DOHH2 (cell line): Measurements from ENCODE around the gene CHTF8.

Experiments used
- H3F3A ChIP-seq: fragments of 200-600 bp; sonication (generic), shearing (Covaris generic); 2 replicates; pipeline ENCODE4 v1.6.0; 2016; ENCODE audit warnings: antibody characterized with exemption, mild to moderate bottlenecking; ENCODE audit not compliant: control insufficient read depth, insufficient read depth
- H3K27ac ChIP-seq: fragments of 200-600 bp; sonication (generic); 2 replicates; pipeline ENCODE4 v1.5.1; 2014; ENCODE audit warnings: low read depth, mild to moderate bottlenecking, low read length, moderate library complexity
- H3K27me3 ChIP-seq: fragments of 200-600 bp; sonication (generic); 2 replicates; pipeline ENCODE4 v1.6.1; 2014; ENCODE audit warnings: mild to moderate bottlenecking, low read length, mixed read lengths; ENCODE audit not compliant: control insufficient read depth
- H3K36me3 ChIP-seq: fragments of 200-600 bp; sonication (generic); 2 replicates; pipeline ENCODE4 v1.6.1; 2014; ENCODE audit warnings: mild to moderate bottlenecking, low read length, moderate library complexity, mixed read lengths; ENCODE audit not compliant: control insufficient read depth
- H3K4me1 ChIP-seq: fragments of 200-600 bp; sonication (generic); 2 replicates; pipeline ENCODE4 v1.6.1; 2014; ENCODE audit warnings: mild to moderate bottlenecking, low read length, mixed read lengths; ENCODE audit not compliant: control insufficient read depth
- H3K4me2 ChIP-seq: fragments of 200-600 bp; sonication (generic); 2 replicates; pipeline ENCODE4 v1.6.0; 2014; ENCODE audit warnings: mild to moderate bottlenecking, low read length, moderate library complexity
- H3K4me3 ChIP-seq: fragments of 200-600 bp; sonication (generic); 2 replicates; pipeline ENCODE4 v1.5.1; 2014; ENCODE audit warnings: mild to moderate bottlenecking, low read length, mixed read lengths
- H3K79me2 ChIP-seq: fragments of 200-600 bp; sonication (generic); 2 replicates; pipeline ENCODE4 v1.6.1; 2014; ENCODE audit warnings: mild to moderate bottlenecking, low read length, mixed read lengths; ENCODE audit not compliant: control insufficient read depth
- H3K9me2 ChIP-seq: fragments of 200-600 bp; sonication (generic); replicated peaks from 2 replicates; pipeline ENCODE4 v1.6.1; 2014; ENCODE audit warnings: mild to moderate bottlenecking, low read length, mixed read lengths; ENCODE audit not compliant: control insufficient read depth
- H3K9me3 ChIP-seq: fragments of 200-600 bp; sonication (generic); 2 replicates; pipeline ENCODE4 v1.6.1; 2014; ENCODE audit warnings: antibody characterized with exemption, low read length, mixed read lengths; ENCODE audit not compliant: control insufficient read depth, insufficient read depth
- H4K20me1 ChIP-seq: fragments of 200-600 bp; sonication (generic); 2 replicates; pipeline ENCODE4 v1.6.0; 2014; ENCODE audit warnings: low read depth, mild to moderate bottlenecking, antibody characterized with exemption, low read length, moderate library complexity; ENCODE audit not compliant: control insufficient read depth, insufficient read depth
- CTCF ChIP-seq: fragments of 200-600 bp; sonication (generic); IDR thresholded peaks from one replicate; pipeline ENCODE4 v1.5.1; 2014; ENCODE audit warnings: antibody characterized with exemption, mild to moderate bottlenecking, low read depth, low read length; ENCODE audit not compliant: poor library complexity, severe bottlenecking
- EZH2phosphoT487 ChIP-seq: fragments of 200-600 bp; sonication (generic); IDR thresholded peaks from 2 replicates; pipeline ENCODE4 v1.6.1; 2017; ENCODE audit warnings: borderline replicate concordance, mild to moderate bottlenecking, antibody characterized with exemption, low read length, moderate library complexity, mixed read lengths

The CHTF8 gene

GRCh38 chr16:69107316-69107962, 24.9 kb downstream of the CHTF8 start:
- H3K4me3 ChIP-seq: peak overlapping the region; percentile 49; the same call in 1 of the 2 replicates
- H3K9me2 ChIP-seq: no peaks in the 10 kb centered on the region
- no peaks in the 10 kb centered on the region for H3K79me2 ChIP-seq
- TF ChIP-seq EZH2phosphoT487 (0 out of 2 replicates have a peak, but pooled peaks have one; percentile 36), CTCF (no peak)
- H3K9me3 ChIP-seq: no peaks in the 10 kb centered on the region
- H3K27ac ChIP-seq: no peak overlapping the region
- H3K4me2 ChIP-seq: peak overlapping the region; percentile 55
- H3K27me3 ChIP-seq: peaks cover 35% of the 10 kb centered on the region
- no peaks in the 10 kb centered on the region for H3F3A ChIP-seq
- H4K20me1 ChIP-seq: peaks cover 6% of the 10 kb centered on the region; the same call in 1 of the 2 replicates
- peaks cover 27% of the 10 kb centered on the region for H3K4me1 ChIP-seq
- no peaks in the 10 kb centered on the region for H3K36me3 ChIP-seq

- H3K4me3 ChIP-seq: peak overlapping the region; percentile 49
- H3K27me3 ChIP-seq: peaks cover 39% of the 10 kb centered on the region
- peak overlapping the region; percentile 55 for H3K4me2 ChIP-seq
- H3K9me3 ChIP-seq: no peaks in the 10 kb centered on the region
- H4K20me1 ChIP-seq: no peaks in the 10 kb centered on the region
- no peaks in the 10 kb centered on the region for H3F3A ChIP-seq
- H3K79me2 ChIP-seq: no peaks in the 10 kb centered on the region
- H3K4me1 ChIP-seq: peaks cover 27% of the 10 kb centered on the region
- no peak overlapping the region for H3K27ac ChIP-seq
- H3K9me2 ChIP-seq: no peaks in the 10 kb centered on the region
- no peaks in the 10 kb centered on the region for H3K36me3 ChIP-seq
- TF ChIP-seq EZH2phosphoT487 (peak; percentile 75), CTCF (no peak)
These were observed 25.7 kb downstream of the CHTF8 start for GRCh38 chr16:69106491-69107315.

- Histone ChIP-seq H3K9me3 (no peaks in the 10 kb centered on the region), H3K27ac (no peak within 1 kb of the TSS), H3K9me2 (no peaks in the 10 kb centered on the region), H3K79me2 (no peaks in the 10 kb centered on the region), H3K4me3 (peak within 1 kb of the TSS; percentile 56), H3K27me3 (peaks cover 43% of the 10 kb centered on the region), H3K36me3 (no peaks in the 10 kb centered on the region), H3K4me2 (peak within 1 kb of the TSS; percentile 75), H3F3A (no peaks in the 10 kb centered on the region), H4K20me1 (no peaks in the 10 kb centered on the region), H3K4me1 (peaks cover 27% of the 10 kb centered on the region)
- peak; percentile 86 for TF ChIP-seq EZH2phosphoT487
- TF ChIP-seq CTCF: peak; percentile 33
These were observed 26.7 kb downstream of the CHTF8 start, which contains the start of gene HAS3 for GRCh38 chr16:69105501-69106361. Gene HAS3 (plus strand): TSS chr16:69105653. CDS start chr16:69109396, 3,743 bp downstream.
